HEK293 (cell line): ENCODE measurements around the gene DKK3.

Experiments used
- CTCF ChIA-PET: fragments of 350-600 bp; formaldehyde crosslinking; extraction: SDS; loops from one replicate; lab custom pipeline; 2021; ENCODE audit warnings: antibody characterized with exemption; lab: Yijun Ruan, JAX
- POLR2A ChIA-PET: fragments of 300-600 bp; formaldehyde crosslinking; extraction: SDS; loops from one replicate; lab custom pipeline; 2020; ENCODE audit warnings: antibody characterized with exemption, inconsistent platforms; lab: Yijun Ruan, JAX
- H3K27ac ChIP-seq: fragments of 200-500 bp; sonication (Bioruptor generic); 2 replicates; pipeline ENCODE4 v1.5.1; 2014; ENCODE audit warnings: low read depth, low read length, control low read depth, inconsistent platforms; ENCODE audit errors: extremely low read depth
- H3K36me3 ChIP-seq, 2 experiments: fragments of 200-500 bp in 1 of 2; sonication (Bioruptor generic) in 1 of 2; 1 replicate in 1 of 2; 2 replicates in 1 of 2; pipeline ENCODE4 v1.5.1; 2014 to 2017; ENCODE audit warnings: inconsistent platforms in 2 of 2, low read length in 2 of 2; ENCODE audit not compliant: control insufficient read depth in 2 of 2, insufficient read depth in 1 of 2
- H3K4me1 ChIP-seq: fragments of 200-500 bp; sonication (Bioruptor generic); 2 replicates; pipeline ENCODE4 v1.5.1; 2014; ENCODE audit warnings: mild to moderate bottlenecking, low read length, inconsistent platforms; ENCODE audit not compliant: control insufficient read depth, insufficient read depth
- H3K4me3 ChIP-seq: 2 replicates; pipeline ENCODE4 v1.5.1; 2011; ENCODE audit warnings: low read depth, mild to moderate bottlenecking, control low read depth, low read length, moderate library complexity
- H3K9me3 ChIP-seq: fragments of 200-500 bp; sonication (Bioruptor generic); 2 replicates; pipeline ENCODE4 v1.5.1; 2014; ENCODE audit warnings: low read depth, low read length, inconsistent platforms; ENCODE audit not compliant: control insufficient read depth, insufficient read depth
- GLIS2 ChIP-seq: fragments of 450-650 bp; formaldehyde crosslinking; IDR thresholded peaks from 2 replicates; pipeline ENCODE4 v1.5.1; 2016; ENCODE audit warnings: missing biosample characterization, missing genetic modification characterization
- ZBTB20 ChIP-seq: fragments of 450-650 bp; formaldehyde crosslinking; IDR thresholded peaks from 2 replicates; pipeline ENCODE4 v1.5.1; 2016; ENCODE audit warnings: missing biosample characterization, missing genetic modification characterization
- ZBTB8A ChIP-seq: fragments of 450-650 bp; formaldehyde crosslinking; IDR thresholded peaks from 2 replicates; pipeline ENCODE4 v1.5.1; 2016; ENCODE audit warnings: missing biosample characterization, missing genetic modification characterization
- ZIC2 ChIP-seq: fragments of 450-650 bp; formaldehyde crosslinking; IDR thresholded peaks from 2 replicates; pipeline ENCODE4 v1.5.1; 2016; ENCODE audit warnings: missing biosample characterization, missing genetic modification characterization
- ZNF10 ChIP-seq: fragments of 450-650 bp; formaldehyde crosslinking; IDR thresholded peaks from 2 replicates; pipeline ENCODE4 v1.5.1; 2017; ENCODE audit warnings: missing biosample characterization, missing genetic modification characterization
- ZNF133 ChIP-seq: fragments of 450-650 bp; formaldehyde crosslinking; IDR thresholded peaks from 2 replicates; pipeline ENCODE4 v1.5.1; 2016; ENCODE audit warnings: missing biosample characterization, missing genetic modification characterization
- ZNF138 ChIP-seq: fragments of 450-650 bp; formaldehyde crosslinking; IDR thresholded peaks from 2 replicates; pipeline ENCODE4 v1.5.1; 2016; ENCODE audit warnings: missing biosample characterization, missing genetic modification characterization, borderline replicate concordance
- ZNF2 ChIP-seq: fragments of 450-650 bp; formaldehyde crosslinking; IDR thresholded peaks from 2 replicates; pipeline ENCODE4 v1.5.1; 2016; ENCODE audit warnings: missing biosample characterization, missing genetic modification characterization
- ZNF202 ChIP-seq: fragments of 450-650 bp; formaldehyde crosslinking; IDR thresholded peaks from 2 replicates; pipeline ENCODE4 v1.5.1; 2016; ENCODE audit warnings: missing biosample characterization, missing genetic modification characterization, borderline replicate concordance
- ZNF223 ChIP-seq: fragments of 450-650 bp; formaldehyde crosslinking; IDR thresholded peaks from 2 replicates; pipeline ENCODE4 v1.5.1; 2016; ENCODE audit warnings: missing biosample characterization, missing genetic modification characterization
- ZNF239 ChIP-seq: fragments of 450-650 bp; formaldehyde crosslinking; IDR thresholded peaks from 2 replicates; pipeline ENCODE4 v1.5.1; 2016; ENCODE audit warnings: missing biosample characterization, missing genetic modification characterization
- ZNF335 ChIP-seq: fragments of 450-650 bp; formaldehyde crosslinking; conservative IDR thresholded peaks from 2 replicates; pipeline ENCODE4 v1.5.1; 2016; ENCODE audit warnings: missing biosample characterization, missing genetic modification characterization
- ZNF549 ChIP-seq: fragments of 450-650 bp; IDR thresholded peaks from 2 replicates; pipeline ENCODE4 v1.5.1; 2018; ENCODE audit warnings: missing biosample characterization, missing genetic modification characterization, mild to moderate bottlenecking, inconsistent platforms, moderate library complexity
- ZNF555 ChIP-seq: fragments of 450-650 bp; formaldehyde crosslinking; conservative IDR thresholded peaks from 2 replicates; pipeline ENCODE4 v1.5.1; 2017; ENCODE audit warnings: missing biosample characterization, mild to moderate bottlenecking, missing genetic modification characterization, inconsistent platforms
- ZNF623 ChIP-seq: fragments of 450-650 bp; formaldehyde crosslinking; IDR thresholded peaks from 2 replicates; pipeline ENCODE4 v1.5.1; 2016; ENCODE audit warnings: missing biosample characterization, missing genetic modification characterization
- ZNF626 ChIP-seq: fragments of 450-650 bp; sonication (Bioruptor Pico); formaldehyde crosslinking; IDR thresholded peaks from 2 replicates; pipeline ENCODE4 v1.5.1; 2018; ENCODE audit warnings: missing biosample characterization, missing genetic modification characterization, inconsistent platforms
- ZNF654 ChIP-seq: fragments of 450-650 bp; formaldehyde crosslinking; IDR thresholded peaks from 2 replicates; pipeline ENCODE4 v1.5.1; 2016; ENCODE audit warnings: low read depth, missing biosample characterization, missing genetic modification characterization
- ZNF747 ChIP-seq: fragments of 450-650 bp; formaldehyde crosslinking; IDR thresholded peaks from 2 replicates; pipeline ENCODE4 v1.5.1; 2016; ENCODE audit warnings: missing biosample characterization, missing genetic modification characterization
- ZNF777 ChIP-seq: fragments of 450-650 bp; formaldehyde crosslinking; IDR thresholded peaks from 2 replicates; pipeline ENCODE4 v1.5.1; 2017; ENCODE audit warnings: missing biosample characterization, missing genetic modification characterization, borderline replicate concordance
- ZNF792 ChIP-seq: fragments of 450-650 bp; formaldehyde crosslinking; IDR thresholded peaks from 2 replicates; pipeline ENCODE4 v1.5.1; 2016; ENCODE audit warnings: missing biosample characterization, missing genetic modification characterization
- ZNF837 ChIP-seq: fragments of 450-650 bp; formaldehyde crosslinking; IDR thresholded peaks from 2 replicates; pipeline ENCODE4 v1.5.1; 2016; ENCODE audit warnings: missing biosample characterization, missing genetic modification characterization
- TF ChIP-seq, protein P1 (sequence below): fragments of 450-650 bp; formaldehyde crosslinking; IDR thresholded peaks from 2 replicates; pipeline ENCODE4 v1.5.1; 2016; ENCODE audit warnings: missing biosample characterization, missing genetic modification characterization
- TF ChIP-seq, protein P2 (sequence below): fragments of 450-650 bp; formaldehyde crosslinking; optimal IDR thresholded peaks from 2 replicates; pipeline ENCODE3; 2016; ENCODE audit warnings: missing biosample characterization, mild to moderate bottlenecking, missing genetic modification characterization
- TF ChIP-seq, protein P3 (sequence below): fragments of 450-650 bp; formaldehyde crosslinking; IDR thresholded peaks from 2 replicates; pipeline ENCODE4 v1.5.1; 2016; ENCODE audit warnings: missing biosample characterization, missing genetic modification characterization
- TF ChIP-seq, protein P4 (sequence below): fragments of 450-650 bp; formaldehyde crosslinking; IDR thresholded peaks from 2 replicates; pipeline ENCODE4 v1.5.1; 2016; ENCODE audit warnings: missing biosample characterization, missing genetic modification characterization

DKK3 gene

DNA sequence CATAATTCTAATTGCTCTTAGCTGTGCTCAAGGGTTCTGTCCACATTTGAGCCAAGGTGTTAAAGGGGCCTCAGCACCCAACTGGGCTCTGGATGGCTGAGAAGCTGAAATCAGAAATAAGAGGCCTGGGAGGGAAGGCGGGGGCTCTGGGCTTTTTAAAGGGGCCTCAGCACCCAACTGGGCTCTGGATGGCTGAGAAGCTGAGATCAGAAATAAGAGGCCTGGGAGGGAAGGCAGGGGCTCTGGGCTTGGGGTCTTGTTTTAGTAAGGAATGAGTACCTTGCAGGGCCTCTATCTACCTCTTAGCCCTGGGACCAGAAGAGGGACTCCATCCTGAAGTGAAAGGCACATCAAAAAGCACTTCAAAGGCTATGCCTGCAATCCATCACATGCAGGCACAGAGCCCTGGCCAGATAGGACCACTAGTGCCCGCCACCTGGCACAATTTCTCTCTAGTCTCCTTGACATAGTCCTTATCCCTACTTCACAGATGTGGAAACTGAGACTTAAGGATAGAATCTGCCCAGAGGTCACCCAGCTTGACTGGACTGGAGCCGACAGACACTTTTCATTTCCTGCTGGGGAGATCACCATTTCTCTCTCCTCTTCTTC, 35.6 kb downstream of the DKK3 start:
- Histone ChIP-seq H3K27ac (no peak overlapping the region), H3K4me1 (no peaks in the 10 kb centered on the region), H3K9me3 (no peaks in the 10 kb centered on the region), H3K4me3 (no peak overlapping the region), H3K36me3 (no peaks in the 10 kb centered on the region)
- TF ChIP-seq, protein P1, sequence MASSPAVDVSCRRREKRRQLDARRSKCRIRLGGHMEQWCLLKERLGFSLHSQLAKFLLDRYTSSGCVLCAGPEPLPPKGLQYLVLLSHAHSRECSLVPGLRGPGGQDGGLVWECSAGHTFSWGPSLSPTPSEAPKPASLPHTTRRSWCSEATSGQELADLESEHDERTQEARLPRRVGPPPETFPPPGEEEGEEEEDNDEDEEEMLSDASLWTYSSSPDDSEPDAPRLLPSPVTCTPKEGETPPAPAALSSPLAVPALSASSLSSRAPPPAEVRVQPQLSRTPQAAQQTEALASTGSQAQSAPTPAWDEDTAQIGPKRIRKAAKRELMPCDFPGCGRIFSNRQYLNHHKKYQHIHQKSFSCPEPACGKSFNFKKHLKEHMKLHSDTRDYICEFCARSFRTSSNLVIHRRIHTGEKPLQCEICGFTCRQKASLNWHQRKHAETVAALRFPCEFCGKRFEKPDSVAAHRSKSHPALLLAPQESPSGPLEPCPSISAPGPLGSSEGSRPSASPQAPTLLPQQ: no peak
- no peak for TF ChIP-seq ZNF223
- TF ChIP-seq ZNF555 (tag by site-specific recombination): no peak
- no peak for TF ChIP-seq ZNF837 (tag by site-specific recombination)
- TF ChIP-seq ZNF10 (tag by site-specific recombination): no peak
- no peak for TF ChIP-seq ZNF2 (tag by site-specific recombination)
- TF ChIP-seq, protein P2, sequence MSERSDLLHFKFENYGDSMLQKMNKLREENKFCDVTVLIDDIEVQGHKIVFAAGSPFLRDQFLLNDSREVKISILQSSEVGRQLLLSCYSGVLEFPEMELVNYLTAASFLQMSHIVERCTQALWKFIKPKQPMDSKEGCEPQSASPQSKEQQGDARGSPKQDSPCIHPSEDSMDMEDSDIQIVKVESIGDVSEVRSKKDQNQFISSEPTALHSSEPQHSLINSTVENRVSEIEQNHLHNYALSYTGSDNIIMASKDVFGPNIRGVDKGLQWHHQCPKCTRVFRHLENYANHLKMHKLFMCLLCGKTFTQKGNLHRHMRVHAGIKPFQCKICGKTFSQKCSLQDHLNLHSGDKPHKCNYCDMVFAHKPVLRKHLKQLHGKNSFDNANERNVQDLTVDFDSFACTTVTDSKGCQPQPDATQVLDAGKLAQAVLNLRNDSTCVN: no peak
- CTCF ChIA-PET: interaction anchor here (0.6 kb wide), 1 partner anchor 604 kb away, joined by 6 read pairs; no protein-coding TSS in a partner anchor
- POLR2A ChIA-PET: no interaction called here

DNA sequence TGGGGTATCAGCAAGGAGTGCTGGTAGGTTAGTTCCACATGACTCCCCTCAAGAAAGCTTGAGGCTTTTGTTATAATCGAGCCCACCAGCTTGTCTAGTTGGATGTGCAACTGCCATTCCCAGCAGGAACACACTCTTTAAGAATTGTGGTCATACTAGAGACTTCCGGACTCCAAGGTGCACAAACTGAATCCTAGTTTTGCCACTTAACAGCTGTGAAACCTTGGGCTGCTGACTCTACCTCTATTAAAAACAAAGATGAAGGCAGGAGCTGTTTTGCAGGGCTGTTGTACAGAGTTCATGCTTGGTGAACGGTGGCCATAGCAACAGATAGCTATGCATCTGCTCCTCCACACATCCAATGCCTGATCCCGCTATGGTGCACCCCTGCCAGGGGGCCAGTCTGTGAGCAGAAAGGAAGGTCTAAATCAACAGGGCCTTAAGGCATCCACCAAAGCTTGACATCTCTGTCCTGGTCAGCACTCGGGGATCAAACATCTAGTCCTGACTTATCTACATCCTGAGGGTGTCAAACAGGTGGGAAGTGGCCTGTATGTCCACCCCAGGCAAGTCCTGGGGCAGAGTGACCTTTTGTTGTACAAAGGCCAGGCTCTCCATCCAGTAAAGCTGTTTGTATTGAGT, 36.4 kb downstream of the DKK3 start:
- ChIA-PET POLR2A (no interaction called here), CTCF (interaction anchor here (0.6 to 0.7 kb wide), 2 partner anchors 72 to 720 kb away, joined by 3 read pairs; no protein-coding TSS in a partner anchor)
- Histone ChIP-seq H3K4me3 (no peak overlapping the region), H3K36me3 (no peaks in the 10 kb centered on the region), H3K9me3 (no peaks in the 10 kb centered on the region), H3K4me1 (no peaks in the 10 kb centered on the region), H3K27ac (no peak overlapping the region)
- TF ChIP-seq GLIS2 (tag by site-specific recombination) (no peak), ZNF133 (tag by site-specific recombination) (no peak), ZBTB20 (no peak), ZNF626 (no peak), ZBTB8A (no peak), ZNF792 (no peak)

DNA sequence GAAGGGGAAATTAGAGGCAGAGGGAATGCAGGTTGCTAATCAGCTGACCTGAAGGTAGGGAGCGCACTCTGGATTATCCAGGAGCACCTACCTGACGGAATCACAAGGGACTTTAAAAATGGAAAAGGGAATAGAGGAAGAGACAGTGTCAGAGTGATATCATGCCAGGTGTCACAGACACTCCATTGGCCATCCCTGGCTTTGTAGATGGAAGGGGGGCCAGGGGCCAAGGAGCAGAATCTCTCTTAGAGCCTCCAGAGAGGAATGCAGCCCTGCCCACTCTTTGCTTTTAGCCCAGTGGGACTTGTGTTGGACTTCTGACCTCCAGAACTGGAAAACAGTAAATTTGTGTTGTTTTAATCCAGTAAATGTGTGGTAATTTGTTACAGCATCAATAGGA, 37.9 kb downstream of the DKK3 start:
- ChIA-PET POLR2A (no interaction called here), CTCF (interaction anchor here (0.6 kb wide), 1 partner anchor 1040 kb away, joined by 4 read pairs; no protein-coding TSS in a partner anchor)
- Histone ChIP-seq H3K27ac (no peak overlapping the region), H3K4me3 (no peak overlapping the region), H3K36me3 (no peaks in the 10 kb centered on the region), H3K9me3 (no peaks in the 10 kb centered on the region), H3K4me1 (no peaks in the 10 kb centered on the region)
- no peak for TF ChIP-seq ZNF138
- TF ChIP-seq, protein P3, sequence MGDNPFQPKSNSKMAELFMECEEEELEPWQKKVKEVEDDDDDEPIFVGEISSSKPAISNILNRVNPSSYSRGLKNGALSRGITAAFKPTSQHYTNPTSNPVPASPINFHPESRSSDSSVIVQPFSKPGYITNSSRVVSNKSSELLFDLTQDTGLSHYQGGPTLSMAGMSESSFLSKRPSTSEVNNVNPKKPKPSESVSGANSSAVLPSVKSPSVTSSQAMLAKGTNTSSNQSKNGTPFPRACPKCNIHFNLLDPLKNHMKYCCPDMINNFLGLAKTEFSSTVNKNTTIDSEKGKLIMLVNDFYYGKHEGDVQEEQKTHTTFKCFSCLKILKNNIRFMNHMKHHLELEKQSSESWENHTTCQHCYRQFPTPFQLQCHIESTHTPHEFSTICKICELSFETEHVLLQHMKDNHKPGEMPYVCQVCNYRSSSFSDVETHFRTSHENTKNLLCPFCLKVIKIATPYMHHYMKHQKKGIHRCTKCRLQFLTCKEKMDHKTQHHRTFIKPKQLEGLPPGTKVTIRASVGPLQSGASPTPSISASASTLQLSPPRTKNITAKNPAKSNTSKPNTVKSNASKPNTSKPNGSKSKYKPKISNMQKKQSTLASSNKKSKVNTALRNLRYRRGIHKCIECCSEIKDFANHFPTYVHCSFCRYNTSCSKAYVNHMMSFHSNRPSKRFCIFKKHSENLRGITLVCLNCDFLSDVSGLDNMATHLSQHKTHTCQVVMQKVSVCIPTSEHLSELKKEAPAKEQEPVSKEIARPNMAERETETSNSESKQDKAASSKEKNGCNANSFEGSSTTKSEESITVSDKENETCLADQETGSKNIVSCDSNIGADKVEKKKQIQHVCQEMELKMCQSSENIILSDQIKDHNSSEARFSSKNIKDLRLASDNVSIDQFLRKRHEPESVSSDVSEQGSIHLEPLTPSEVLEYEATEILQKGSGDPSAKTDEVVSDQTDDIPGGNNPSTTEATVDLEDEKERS (tag by site-specific recombination): no peak
- no peak for TF ChIP-seq ZNF335 (tag by site-specific recombination)
- no peak for TF ChIP-seq ZNF623 (tag by site-specific recombination)
- TF ChIP-seq, protein P4, sequence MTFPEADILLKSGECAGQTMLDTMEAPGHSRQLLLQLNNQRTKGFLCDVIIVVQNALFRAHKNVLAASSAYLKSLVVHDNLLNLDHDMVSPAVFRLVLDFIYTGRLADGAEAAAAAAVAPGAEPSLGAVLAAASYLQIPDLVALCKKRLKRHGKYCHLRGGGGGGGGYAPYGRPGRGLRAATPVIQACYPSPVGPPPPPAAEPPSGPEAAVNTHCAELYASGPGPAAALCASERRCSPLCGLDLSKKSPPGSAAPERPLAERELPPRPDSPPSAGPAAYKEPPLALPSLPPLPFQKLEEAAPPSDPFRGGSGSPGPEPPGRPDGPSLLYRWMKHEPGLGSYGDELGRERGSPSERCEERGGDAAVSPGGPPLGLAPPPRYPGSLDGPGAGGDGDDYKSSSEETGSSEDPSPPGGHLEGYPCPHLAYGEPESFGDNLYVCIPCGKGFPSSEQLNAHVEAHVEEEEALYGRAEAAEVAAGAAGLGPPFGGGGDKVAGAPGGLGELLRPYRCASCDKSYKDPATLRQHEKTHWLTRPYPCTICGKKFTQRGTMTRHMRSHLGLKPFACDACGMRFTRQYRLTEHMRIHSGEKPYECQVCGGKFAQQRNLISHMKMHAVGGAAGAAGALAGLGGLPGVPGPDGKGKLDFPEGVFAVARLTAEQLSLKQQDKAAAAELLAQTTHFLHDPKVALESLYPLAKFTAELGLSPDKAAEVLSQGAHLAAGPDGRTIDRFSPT (tag by site-specific recombination): no peak
- no peak for TF ChIP-seq ZNF747 (tag by site-specific recombination)
- no peak for TF ChIP-seq ZNF10 (tag by site-specific recombination)
- no peak for TF ChIP-seq ZNF654 (tag by site-specific recombination)
- TF ChIP-seq ZNF223: no peak
- TF ChIP-seq ZIC2 (tag by site-specific recombination): no peak
- no peak for TF ChIP-seq ZNF549 (tag by site-specific recombination)
- TF ChIP-seq ZNF777 (tag by site-specific recombination): no peak
- TF ChIP-seq ZNF202 (tag by site-specific recombination): no peak
- no peak for TF ChIP-seq ZNF239
